GM18517 (cell line): Measurements from ENCODE around the gene SUFU.
"Not testable (repeated sequence)": the region's sequence is repeated elsewhere in the genome, so short reads cannot be mapped to it uniquely, and the experiment has no call there.

ENCODE experiments used
- ATAC-seq: cut with Tn5 transposase; IDR thresholded peaks from one replicate; pipeline ENCODE4 v1.9.1; 2021; ENCODE audit warnings: mild to moderate bottlenecking, moderate library complexity; ENCODE audit not compliant: unreplicated experiment

Gene SUFU

GRCh38 chr10:102479651-102480050 lies 24.1 kb upstream of the SUFU start:
- ATAC-seq, result no peak

- no peak for ATAC-seq
Measured at GRCh38 chr10:102480396-102480795, 23.4 kb upstream of the SUFU start.

- no peak for ATAC-seq
Measured at GRCh38 chr10:102484021-102484420, 19.8 kb upstream of the SUFU start.

- ATAC-seq, result no peak
Measured at GRCh38 chr10:102485093-102485784, 18.5 kb upstream of the SUFU start.

GRCh38 chr10:102491136-102491535 lies 12.6 kb upstream of the SUFU start:
- no peak for ATAC-seq

GRCh38 chr10:102492344-102492939 lies 11.3 kb upstream of the SUFU start:
- ATAC-seq, result no peak

- no peak for ATAC-seq
Measured at GRCh38 chr10:102492983-102493382, 10.8 kb upstream of the SUFU start.

GRCh38 chr10:102493771-102494170 lies 10.0 kb upstream of the SUFU start:
- ATAC-seq, result no peak

- no peak for ATAC-seq
Measured at GRCh38 chr10:102497545-102497944, 6.2 kb upstream of the SUFU start.

- ATAC-seq, result no peak
Measured at GRCh38 chr10:102499356-102499755, 4.4 kb upstream of the SUFU start.

GRCh38 chr10:102500686-102501085 lies 3.1 kb upstream of the SUFU start:
- not testable (repeated sequence) for ATAC-seq

GRCh38 chr10:102501201-102502028 lies 2.4 kb upstream of the SUFU start:
- no peak for ATAC-seq

GRCh38 chr10:102502029-102502336 lies 1.8 kb upstream of the SUFU start:
- ATAC-seq, result peak; percentile 72

- ATAC-seq, result peak; percentile 64
Measured at GRCh38 chr10:102502337-102503151, 1.2 kb upstream of the SUFU start, which contains the start of gene ACTR1A. Gene ACTR1A (minus strand): TSS chr10:102502712. CDS start chr10:102502647, 65 bp downstream.

- no peak for ATAC-seq
Measured at GRCh38 chr10:102504179-102504975, 605 bp downstream of the SUFU start.

GRCh38 chr10:102504976-102505300 lies 1.2 kb downstream of the SUFU start:
- ATAC-seq, result no peak

GRCh38 chr10:102505462-102506115 lies 1.8 kb downstream of the SUFU start:
- no peak for ATAC-seq

- ATAC-seq, result no peak
Measured at GRCh38 chr10:102507521-102507920, 3.7 kb downstream of the SUFU start.

GRCh38 chr10:102508506-102508905 lies 4.7 kb downstream of the SUFU start:
- no peak for ATAC-seq

- no peak for ATAC-seq
Measured at GRCh38 chr10:102509387-102509786, 5.6 kb downstream of the SUFU start.
